Right lobe of liver (tissue), 6 donors: ENCODE measurements around the gene NUDT22. TPM values are rescaled to one million over a fixed set of nuclear protein-coding genes. Genes with fewer than 3 reads are reported as not detected.
A peak's percentile ranks its signal among the peaks of the same experiment; 100 is the strongest.

ENCODE experiments used
- ATAC-seq, 4 donors: fragments of 200-7000 bp; cut with Tn5 transposase; one replicate each; pipeline ENCODE4 v1.9.1; 2020; ENCODE audit warnings: mild to moderate bottlenecking in 4 of 4, moderate library complexity in 4 of 4
- DNase-seq, 3 donors: peaks; one replicate each; pipeline ENCODE4 v3.0.0-alpha.2; 2020
- H3K27ac ChIP-seq, 3 donors: fragments of 200-600 bp; one replicate each; pipeline ENCODE4 v1.8.0; 2022
- H3K27me3 ChIP-seq, 2 donors: fragments of 200-600 bp; one replicate each; pipeline ENCODE4 v1.8.0; 2022
- H3K36me3 ChIP-seq, 4 donors: fragments of 200-600 bp; sonication (generic) in 1 of 4; one replicate each; pipeline versions ENCODE4 v1.5.1 to v1.8.0; 2017 to 2022; ENCODE audit warnings: control low read depth in 1 of 4
- H3K4me1 ChIP-seq, 4 donors: fragments of 200-600 bp; sonication (generic) in 1 of 4; one replicate each; pipeline versions ENCODE4 v1.5.1 to v1.8.0; 2017 to 2022; ENCODE audit warnings: control low read depth in 1 of 4
- H3K4me3 ChIP-seq, 3 donors: fragments of 200-600 bp; one replicate each; pipeline ENCODE4 v1.8.0; 2022
- H3K9me3 ChIP-seq, 4 donors: fragments of 200-600 bp; sonication (generic) in 1 of 4; one replicate each; pipeline versions ENCODE4 v1.5.1 to v1.8.0; 2017 to 2022; ENCODE audit warnings: control low read depth in 1 of 4
- POLR2A ChIP-seq: fragments of 450-650 bp; IDR thresholded peaks from one replicate; pipeline ENCODE4 v1.6.1; 2017; ENCODE audit warnings: antibody characterized with exemption, mild to moderate bottlenecking
- WGBS: methylation state at CpG from one replicate; pipeline ENCODE4 v1.1.6; 2018; ENCODE audit warnings: low coverage, low lambda C conversion rate; ENCODE audit not compliant: insufficient coverage; ENCODE audit errors: missing lambda C conversion rate; 5-methylcytosine and 5-hydroxymethylcytosine counted together
- intact Hi-C, 2 donors: fragments of 100-400 bp; cut with DNase I; formaldehyde crosslinking; loops; one replicate each; pipeline versions ENCODE4 v1.11.2 to v1.14.1; 2022
- total RNA-seq, 6 experiments: library from RNA; depleted of rRNA in 2 of 6; stranded (reverse); fragments of >200 nt in 2 of 6; fragmentation: NEBNext Ultra II Directional in 3 of 6; extraction: Animal tissue kit (Norgen Biotek cat#: 25700) in 3 of 6; gene quantifications; one replicate each; pipeline versions ENCODE4 v1.1.0 to v1.2.4, GENCODE V29; 2016 to 2023
- TF ChIP-seq, protein P1 (sequence below), 4 donors: fragments of 200-600 bp in 3 of 4; fragments of 450-650 bp in 1 of 4; IDR thresholded peaks; one replicate each; pipeline versions ENCODE4 v1.5.1 to v1.8.0; 2016 to 2022; ENCODE audit warnings: antibody characterized with exemption in 4 of 4, mild to moderate bottlenecking in 2 of 4
- donor health status: DM: no; HTN: yes; CAD: no.
- donor health status: DM: no; HTN: no; CAD: no.
- donor health status: DM: no; HTN: no; CAD: no.
- donor health status: DM: no; HTN: yes; CAD: no.
- donor health status: DM: no; HTN: yes; CAD: no.

NUDT22 gene
- total RNA-seq, 6 experiments from 2014 or later, result 23.2 to 46.7 (median 32.1) TPM

DNA sequence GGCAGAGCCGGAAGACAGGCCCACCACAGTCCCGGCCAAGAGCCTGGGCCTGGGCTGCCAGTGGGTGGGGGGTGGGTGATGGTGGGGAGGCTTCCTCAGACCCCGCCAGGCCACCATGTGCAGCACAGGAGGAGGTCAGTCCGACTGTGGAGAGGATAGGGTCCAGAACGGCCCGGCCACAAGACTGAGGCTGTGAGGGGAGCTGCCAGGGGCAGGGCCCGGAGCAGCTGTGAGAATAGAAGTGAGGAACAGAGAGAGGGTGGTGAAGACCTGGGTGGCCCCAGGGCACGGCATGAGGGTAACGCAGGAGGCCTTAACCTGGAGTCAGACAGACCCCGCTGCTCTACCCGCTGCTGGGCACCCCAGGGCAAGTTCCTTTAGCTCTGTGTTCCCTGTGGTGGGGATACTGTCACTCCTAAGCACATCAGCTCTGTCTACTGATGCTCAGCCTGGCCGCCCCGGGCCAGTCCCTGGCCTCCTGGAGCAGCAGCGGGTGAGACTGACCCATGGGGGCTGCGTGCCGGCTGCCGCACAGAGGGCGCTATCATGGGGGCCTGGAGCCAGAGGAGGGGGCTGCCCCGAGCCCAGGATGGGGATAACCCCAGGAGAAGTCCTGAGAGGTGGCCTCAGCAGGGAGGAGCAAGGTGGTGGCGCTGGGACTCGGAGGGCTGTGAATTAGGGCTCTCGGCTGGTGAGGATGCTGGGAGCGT lies 17.8 kb upstream of the NUDT22 start:
- intact Hi-C loops, result no loop called here
- H3K4me1 ChIP-seq, result peaks cover 0 to 6% (median 0%) of the 10 kb centered on the region in 4 donors
- peak overlapping the region; percentile 68 to 88 (median 85) for H3K27ac ChIP-seq
- no peak for TF ChIP-seq POLR2A
- TF ChIP-seq, protein P1, sequence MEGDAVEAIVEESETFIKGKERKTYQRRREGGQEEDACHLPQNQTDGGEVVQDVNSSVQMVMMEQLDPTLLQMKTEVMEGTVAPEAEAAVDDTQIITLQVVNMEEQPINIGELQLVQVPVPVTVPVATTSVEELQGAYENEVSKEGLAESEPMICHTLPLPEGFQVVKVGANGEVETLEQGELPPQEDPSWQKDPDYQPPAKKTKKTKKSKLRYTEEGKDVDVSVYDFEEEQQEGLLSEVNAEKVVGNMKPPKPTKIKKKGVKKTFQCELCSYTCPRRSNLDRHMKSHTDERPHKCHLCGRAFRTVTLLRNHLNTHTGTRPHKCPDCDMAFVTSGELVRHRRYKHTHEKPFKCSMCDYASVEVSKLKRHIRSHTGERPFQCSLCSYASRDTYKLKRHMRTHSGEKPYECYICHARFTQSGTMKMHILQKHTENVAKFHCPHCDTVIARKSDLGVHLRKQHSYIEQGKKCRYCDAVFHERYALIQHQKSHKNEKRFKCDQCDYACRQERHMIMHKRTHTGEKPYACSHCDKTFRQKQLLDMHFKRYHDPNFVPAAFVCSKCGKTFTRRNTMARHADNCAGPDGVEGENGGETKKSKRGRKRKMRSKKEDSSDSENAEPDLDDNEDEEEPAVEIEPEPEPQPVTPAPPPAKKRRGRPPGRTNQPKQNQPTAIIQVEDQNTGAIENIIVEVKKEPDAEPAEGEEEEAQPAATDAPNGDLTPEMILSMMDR (IDR thresholded peaks at IDR 0.05), result no peak
- DNase-seq (peak in 2 of 3 donors; percentile 31 to 52), ATAC-seq (peak in 1 of 4 donors; percentile 3)
- H3K9me3 ChIP-seq, result no peaks in the 10 kb centered on the region
- peaks cover 6 to 38% (median 9%) of the 10 kb centered on the region in 4 donors for H3K36me3 ChIP-seq
- WGBS, result 66% methylated on average over 8 of the region's 23 CpGs
- H3K4me3 ChIP-seq, result peak overlapping the region; percentile 25 to 48 (median 37)
- no peaks in the 10 kb centered on the region for H3K27me3 ChIP-seq

DNA sequence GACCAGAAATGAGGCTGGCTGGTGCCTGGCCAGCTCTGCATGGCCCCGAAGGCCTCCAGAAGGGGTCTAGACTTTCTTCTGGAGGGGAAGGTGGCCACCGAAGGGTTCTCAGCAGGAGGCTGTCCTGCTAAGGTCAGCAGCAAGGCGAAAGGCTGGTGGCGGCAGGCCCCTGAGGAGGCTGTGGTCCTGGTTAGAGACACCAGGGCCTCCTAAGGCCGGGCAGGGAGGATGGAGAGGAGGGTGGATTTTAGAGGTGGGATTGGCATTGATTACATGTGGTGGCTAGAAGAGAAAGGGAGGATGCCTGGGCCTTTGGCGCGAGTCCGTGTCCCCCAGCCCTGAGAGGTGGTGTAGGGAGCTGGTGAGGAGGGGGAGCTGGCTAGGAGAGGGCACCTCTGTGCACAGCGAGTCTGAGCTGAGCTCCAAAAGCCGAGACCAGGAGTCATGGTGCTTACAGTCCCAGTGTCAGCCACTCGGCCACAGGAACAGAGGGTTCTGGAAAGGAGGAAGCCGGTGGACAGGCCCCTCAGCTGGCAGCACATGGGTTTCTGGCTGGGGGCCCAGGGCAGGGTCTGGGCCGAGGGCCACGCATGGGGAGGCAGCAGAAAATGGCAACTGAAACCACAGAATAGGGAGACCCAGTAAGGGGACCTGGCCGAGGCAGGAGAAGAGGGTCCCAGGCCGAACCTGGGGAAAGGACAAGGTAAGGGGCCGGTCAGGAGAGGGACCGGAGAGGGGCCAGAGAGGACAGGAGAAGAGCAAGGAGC lies 17.1 kb upstream of the NUDT22 start:
- H3K27me3 ChIP-seq, result no peaks in the 10 kb centered on the region
- no peak for TF ChIP-seq POLR2A
- TF ChIP-seq, protein P1 (IDR thresholded peaks at IDR 0.05), result no peak
- WGBS, result 83% methylated on average over 11 of the region's 18 CpGs
- H3K36me3 ChIP-seq, result peaks cover 0 to 30% (median 2%) of the 10 kb centered on the region in 4 donors
- intact Hi-C loops, result no loop called here
- DNase-seq (no peak), ATAC-seq (no peak)
- H3K9me3 ChIP-seq, result no peaks in the 10 kb centered on the region
- H3K27ac ChIP-seq, result peak overlapping the region; percentile 68 to 88 (median 85)
- peaks cover 0 to 6% (median 0%) of the 10 kb centered on the region in 4 donors for H3K4me1 ChIP-seq
- no peak overlapping the region for H3K4me3 ChIP-seq

DNA sequence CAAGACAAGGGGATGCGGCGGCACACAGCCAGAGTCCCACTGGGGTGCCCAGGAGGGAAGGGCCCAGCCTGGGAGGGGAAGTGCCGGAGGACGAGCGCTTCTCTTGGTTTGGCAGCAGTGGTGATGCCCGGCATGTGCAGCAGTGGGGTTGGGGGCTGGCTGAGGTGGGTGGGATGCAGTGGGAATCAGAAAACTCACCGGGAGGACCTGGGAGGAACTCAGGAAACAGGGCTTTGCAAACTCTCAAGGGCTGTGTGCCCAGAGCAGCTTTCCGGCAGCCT lies 16.6 kb upstream of the NUDT22 start:
- H3K27ac ChIP-seq, result no peak overlapping the region
- no peak for ATAC-seq
- no CpG with 5 or more reads among the region's 8 CpGs for WGBS
- peaks cover 0 to 6% (median 0%) of the 10 kb centered on the region in 4 donors for H3K4me1 ChIP-seq
- intact Hi-C loops, result no loop called here
- no peak overlapping the region for H3K4me3 ChIP-seq
- no peaks in the 10 kb centered on the region for H3K9me3 ChIP-seq
- H3K27me3 ChIP-seq, result no peaks in the 10 kb centered on the region
- TF ChIP-seq, protein P1 (IDR thresholded peaks at IDR 0.05), result no peak
- TF ChIP-seq POLR2A, result no peak
- H3K36me3 ChIP-seq, result peaks cover 0 to 25% (median 0%) of the 10 kb centered on the region in 4 donors
- DNase-seq, result no peak

DNA sequence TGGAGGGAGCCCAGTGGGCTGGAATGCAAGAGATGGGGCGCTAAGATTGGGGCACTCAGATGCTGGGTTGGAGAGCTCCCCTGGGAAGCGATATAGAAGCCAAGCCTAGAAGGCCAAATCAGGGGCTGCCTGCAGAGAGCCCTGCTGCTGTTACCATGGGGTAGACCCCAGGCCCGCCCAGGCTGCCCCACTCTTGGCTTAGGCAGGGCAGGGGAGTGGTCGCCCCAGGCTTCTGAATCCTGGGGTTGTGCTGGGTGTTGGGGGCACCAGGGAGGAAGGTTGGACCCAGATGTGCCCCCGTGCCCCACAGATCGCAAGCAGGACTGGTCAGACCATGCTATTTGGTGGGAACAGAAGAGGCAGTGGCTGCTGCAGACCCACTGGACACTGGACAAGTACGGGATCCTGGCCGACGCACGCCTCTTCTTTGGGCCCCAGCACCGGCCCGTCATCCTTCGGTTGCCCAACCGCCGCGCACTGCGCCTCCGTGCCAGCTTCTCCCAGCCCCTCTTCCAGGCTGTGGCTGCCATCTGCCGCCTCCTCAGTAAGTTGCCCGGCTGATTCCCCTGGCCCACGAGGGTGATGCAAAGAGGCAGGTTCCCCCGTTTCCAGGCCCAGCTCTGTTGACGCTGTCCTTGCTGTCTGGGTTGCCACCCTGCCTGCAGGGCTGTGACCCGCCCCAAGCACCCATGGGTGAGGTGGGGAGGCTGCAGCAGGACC lies 15.6 kb upstream of the NUDT22 start:
- Histone ChIP-seq H3K27ac (no peak overlapping the region), H3K4me1 (peaks cover 0 to 6% (median 0%) of the 10 kb centered on the region in 4 donors), H3K9me3 (no peaks in the 10 kb centered on the region), H3K36me3 (peaks cover 0 to 21% (median 0%) of the 10 kb centered on the region in 4 donors), H3K27me3 (no peaks in the 10 kb centered on the region), H3K4me3 (no peak overlapping the region)
- DNase-seq (no peak), ATAC-seq (no peak)
- 81% methylated on average over 4 of the region's 24 CpGs for WGBS
- intact Hi-C loops, result no loop called here
- no peak for TF ChIP-seq POLR2A
- TF ChIP-seq, protein P1 (IDR thresholded peaks at IDR 0.05), result no peak
